HCT116 (cell line): ENCODE measurements around the gene ACBD4. TPM values are rescaled to one million over a fixed set of nuclear protein-coding genes. Genes with fewer than 3 reads are reported as not detected.

Experiments used
- ATAC-seq: fragments of 200-7000 bp; cut with Tn5 transposase; 2 replicates; pipeline ENCODE4 v1.9.1; 2020; ENCODE audit warnings: mild to moderate bottlenecking, moderate library complexity
- BruUV-seq: library from RNA; stranded (reverse); fragments of 400-500 nt; replicated peaks from 2 replicates; lab custom pipeline; 2021; lab: Mats Ljungman, UMichigan
- CTCF ChIA-PET: fragments of 300-600 bp; sonication (Branson Sonifier 250); formaldehyde crosslinking; loops from one replicate; lab custom pipeline; 2021; ENCODE audit warnings: antibody characterized with exemption; lab: Charles Lee
- POLR2A ChIA-PET: fragments of 300-600, 350-600 bp; sonication (Branson Sonifier 250); formaldehyde crosslinking; loops from one replicate; lab custom pipeline; 2021; ENCODE audit warnings: antibody characterized with exemption; lab: Charles Lee
- RAD21 ChIA-PET, 2 experiments: fragments of 300-600 bp; sonication (Branson Sonifier 250); formaldehyde crosslinking; loops; one replicate each; lab custom pipeline; 2023; ENCODE audit warnings: low total read pairs in 2 of 2; ENCODE audit not compliant: uncharacterized antibody in 2 of 2, unreplicated experiment in 2 of 2, low non-redundant PET in 1 of 2; lab: Charles Lee
- DNase-seq: peaks from one replicate; pipeline ENCODE4 v3.0.0-alpha.2; 2010; ENCODE audit warnings: low read depth, low spot score
- H2AFZ ChIP-seq: fragments of 200-600 bp; shearing (Covaris generic), sonication (generic); 2 replicates; pipeline ENCODE4 v1.6.1; 2017; ENCODE audit warnings: low read depth, mixed run types, mixed read lengths, antibody characterized with exemption, low read length; ENCODE audit not compliant: poor library complexity, severe bottlenecking
- H3K27ac ChIP-seq: 2 replicates; pipeline ENCODE4 v1.5.1; 2012; ENCODE audit warnings: low read depth, low read length
- H3K27me3 ChIP-seq: fragments of 200-600 bp; sonication (generic); 2 replicates; pipeline ENCODE4 v1.6.1; 2016; ENCODE audit warnings: mixed run types, low read length, mixed read lengths; ENCODE audit not compliant: insufficient read depth
- H3K36me3 ChIP-seq, 2 experiments: fragments of 200-500 bp in 1 of 2; fragments of 200-600 bp in 1 of 2; sonication (Bioruptor generic) in 1 of 2; sonication (generic) in 1 of 2; 2 replicates each; pipeline versions ENCODE4 v1.5.1 to v1.6.1; 2014 to 2016; ENCODE audit warnings: low read length in 2 of 2, inconsistent platforms in 1 of 2, mixed read lengths in 1 of 2, mixed run types in 1 of 2; ENCODE audit not compliant: insufficient read depth in 2 of 2, control insufficient read depth in 1 of 2
- H3K4me1 ChIP-seq, 2 experiments: fragments of 200-600 bp in 1 of 2; sonication (generic) in 1 of 2; 2 replicates each; pipeline versions ENCODE4 v1.5.1 to v1.6.1; 2012 to 2017; ENCODE audit warnings: low read length in 2 of 2, inconsistent platforms in 1 of 2, mild to moderate bottlenecking in 1 of 2, mixed read lengths in 1 of 2, mixed run types in 1 of 2, moderate library complexity in 1 of 2; ENCODE audit not compliant: insufficient read depth in 2 of 2, control insufficient read depth in 1 of 2
- H3K4me2 ChIP-seq: fragments of 200-600 bp; sonication (generic); 2 replicates; pipeline ENCODE4 v1.6.1; 2017; ENCODE audit warnings: mixed run types, low read length, mixed read lengths
- H3K4me3 ChIP-seq, 2 experiments: fragments of 200-600 bp in 1 of 2; sonication (generic) in 1 of 2; replicated peaks in 1 of 2; 2 replicates each; pipeline ENCODE4 v1.5.1; 2011 to 2016; ENCODE audit warnings: low read length in 2 of 2, control low read depth in 1 of 2, low read depth in 1 of 2, mild to moderate bottlenecking in 1 of 2, mixed read lengths in 1 of 2, mixed run types in 1 of 2
- H3K79me2 ChIP-seq: fragments of 200-600 bp; sonication (generic); 2 replicates; pipeline ENCODE4 v1.6.1; 2017; ENCODE audit warnings: mild to moderate bottlenecking, mixed run types, low read length, moderate library complexity, mixed read lengths; ENCODE audit not compliant: insufficient read depth
- H3K9ac ChIP-seq: fragments of 200-600 bp; sonication (generic); 2 replicates; pipeline ENCODE4 v1.6.1; 2016; ENCODE audit warnings: low read length, mixed read lengths
- H3K9me2 ChIP-seq: fragments of 200-600 bp; sonication (generic), shearing (Covaris generic); 2 replicates; pipeline ENCODE4 v1.6.1; 2017; ENCODE audit warnings: mixed run types, mild to moderate bottlenecking, moderate library complexity; ENCODE audit not compliant: insufficient read depth
- H3K9me3 ChIP-seq, 2 experiments: fragments of 200-500 bp in 1 of 2; fragments of 200-600 bp in 1 of 2; sonication (Bioruptor generic) in 1 of 2; sonication (generic) in 1 of 2; 2 replicates each; pipeline ENCODE4 v1.6.1; 2014 to 2017; ENCODE audit warnings: low read length in 2 of 2, mixed read lengths in 2 of 2, inconsistent platforms in 1 of 2, low read depth in 1 of 2, mild to moderate bottlenecking in 1 of 2, mixed run types in 1 of 2, moderate library complexity in 1 of 2; ENCODE audit not compliant: control insufficient read depth in 1 of 2, insufficient read depth in 1 of 2
- H4K20me1 ChIP-seq: fragments of 200-600 bp; sonication (generic), shearing (Covaris generic); 2 replicates; pipeline ENCODE4 v1.6.1; 2017; ENCODE audit warnings: mixed run types, mild to moderate bottlenecking, moderate library complexity; ENCODE audit not compliant: insufficient read depth
- ATF3 ChIP-seq: IDR thresholded peaks from 2 replicates; pipeline ENCODE4 v1.6.1; 2012
- CEBPB ChIP-seq: IDR thresholded peaks from 2 replicates; pipeline ENCODE4 v1.6.1; 2012; ENCODE audit warnings: low read depth
- CTCF ChIP-seq, 3 experiments: fragments of 200-600 bp in 1 of 3; sonication (generic) in 1 of 3; IDR thresholded peaks in 2 of 3; conservative IDR thresholded peaks in 1 of 3; 2 replicates each; pipeline ENCODE4 v1.5.1; 2012 to 2017; ENCODE audit warnings: low read depth in 2 of 3, low read length in 2 of 3, antibody characterized with exemption in 1 of 3, borderline replicate concordance in 1 of 3, control low read depth in 1 of 3, mild to moderate bottlenecking in 1 of 3, mixed read lengths in 1 of 3, mixed run types in 1 of 3, moderate library complexity in 1 of 3; ENCODE audit not compliant: insufficient read depth in 1 of 3
- EGR1 ChIP-seq: IDR thresholded peaks from 2 replicates; pipeline ENCODE4 v1.6.1; 2012; ENCODE audit warnings: low read depth
- ELF1 ChIP-seq: IDR thresholded peaks from 2 replicates; pipeline ENCODE4 v1.6.1; 2012; ENCODE audit warnings: low read depth, borderline replicate concordance
- EZH2 ChIP-seq: fragments of 200-600 bp; sonication (generic); IDR thresholded peaks from 2 replicates; pipeline ENCODE4 v1.6.1; 2017; ENCODE audit warnings: antibody characterized with exemption, mixed run types
- EZH2phosphoT487 ChIP-seq: fragments of 200-600 bp; IDR thresholded peaks from 2 replicates; pipeline ENCODE4 v1.6.1; 2018; ENCODE audit warnings: antibody characterized with exemption, borderline replicate concordance
- FOSL1 ChIP-seq: IDR thresholded peaks from 2 replicates; pipeline ENCODE4 v1.6.1; 2012; ENCODE audit warnings: low read depth
- POLR2A ChIP-seq: IDR thresholded peaks from 2 replicates; pipeline ENCODE4 v1.7.0; 2011; ENCODE audit warnings: borderline replicate concordance; ENCODE audit not compliant: insufficient read depth, insufficient read length; ENCODE audit errors: extremely low read depth
- SP1 ChIP-seq: IDR thresholded peaks from 2 replicates; pipeline ENCODE4 v1.6.1; 2012; ENCODE audit warnings: low read depth
- SRF ChIP-seq: IDR thresholded peaks from 2 replicates; pipeline ENCODE4 v1.6.1; 2012; ENCODE audit warnings: low read depth
- ZFX ChIP-seq: fragments of 450-650 bp; IDR thresholded peaks from 2 replicates; pipeline ENCODE4 v1.6.1; 2017
- ZNF274 ChIP-seq: fragments of 200-500 bp; sonication (Bioruptor generic); IDR thresholded peaks from 2 replicates; pipeline ENCODE4 v1.6.1; 2014; ENCODE audit warnings: mild to moderate bottlenecking, low read depth, low read length, inconsistent platforms
- intact Hi-C: fragments of 100-400 bp; cut with micrococcal nuclease; formaldehyde crosslinking; loops from 2 replicates; pipeline ENCODE4 v1.10.0; 2022
- total RNA-seq: library from RNA; stranded (reverse); gene quantifications from one replicate; pipeline ENCODE4 v1.2.1, GENCODE V29; 2021; ENCODE audit not compliant: unreplicated experiment
- TF ChIP-seq, protein P1 (sequence below): IDR thresholded peaks from 2 replicates; pipeline ENCODE4 v1.6.1; 2012; ENCODE audit warnings: low read depth
- TF ChIP-seq, protein P2 (sequence below): IDR thresholded peaks from 2 replicates; pipeline ENCODE4 v1.6.1; 2012

The ACBD4 gene
- total RNA-seq, 1 experiment from 2014 or later, result 13.6 TPM

DNA sequence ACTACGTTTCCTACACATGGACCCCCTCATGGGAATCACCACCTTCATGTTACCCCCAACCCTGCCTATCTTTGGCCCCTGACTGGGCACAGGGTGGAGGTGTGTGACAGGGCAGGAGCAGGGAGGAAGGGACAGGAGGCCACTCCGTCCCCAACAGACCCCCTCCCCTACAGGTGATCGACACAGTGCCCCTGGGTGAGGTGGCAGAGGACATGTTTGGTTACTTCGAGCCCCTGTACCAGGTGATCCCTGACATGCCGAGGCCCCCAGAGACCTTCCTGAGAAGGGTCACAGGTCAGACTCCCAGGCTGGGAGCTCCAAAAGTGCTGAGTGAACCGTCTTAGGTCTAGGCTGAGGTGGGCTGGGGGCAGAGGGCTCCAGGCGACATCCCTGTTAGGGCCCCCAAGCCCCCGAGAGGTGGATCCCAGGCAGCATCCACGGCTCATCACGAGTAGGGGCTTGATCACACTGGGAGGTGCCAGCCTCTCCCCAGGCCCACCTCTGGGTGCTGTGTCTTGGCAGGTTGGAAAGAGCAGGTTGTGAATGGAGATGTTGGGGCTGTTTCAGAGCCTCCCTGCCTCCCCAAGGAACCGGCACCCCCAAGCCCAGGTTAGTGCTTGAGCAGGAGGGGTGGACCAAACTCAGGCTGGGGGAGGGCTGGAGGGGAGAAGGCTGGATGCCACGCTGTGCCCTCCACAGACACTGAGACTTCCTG is 1.5 kb downstream of the ACBD4 start:
- Histone ChIP-seq H3K27ac (no peak overlapping the region), H3K36me3 (no peaks in the 10 kb centered on the region), H3K9me3 (no peaks in the 10 kb centered on the region), H3K4me1 (peaks cover 5 to 29% of the 10 kb centered on the region in 2 experiments; a peak in 2 of 4 replicates), H4K20me1 (no peaks in the 10 kb centered on the region), H3K27me3 (no peaks in the 10 kb centered on the region), H3K9ac (no peak overlapping the region), H3K4me3 (no peak overlapping the region), H2AFZ (no peak overlapping the region), H3K9me2 (no peaks in the 10 kb centered on the region), H3K4me2 (no peak overlapping the region), H3K79me2 (peaks cover under 1% of the 10 kb centered on the region)
- intact Hi-C loops, result loop anchor here (10.0 kb wide), 2 partner anchors 248 to 362 kb away; no protein-coding TSS in a partner anchor
- ChIA-PET POLR2A (interaction anchor here (2.3 kb wide), 1 partner anchor 61 kb away, joined by 18 read pairs; no protein-coding TSS in a partner anchor), CTCF (interaction anchor here (2.1 to 3.5 kb wide), 4 partner anchors 11 to 99 kb away, joined by 10 to 131 read pairs (median 24); partner anchors contain the start of genes HEXIM1 and HEXIM2), RAD21 (interaction anchor here in 1 of 2 experiments (2.1 kb wide), 1 partner anchor 61 kb away, joined by 25 read pairs; no protein-coding TSS in a partner anchor)
- DNase-seq, result no peak
- no peak for ATAC-seq
- BruUV-seq, result no TSS peak
- TF ChIP-seq POLR2A (no peak), ATF3 (no peak), EGR1 (no peak), CEBPB (no peak), ELF1 (no peak), CTCF (IDR thresholded peaks at IDR 0.05 in 2 of 3, conservative IDR thresholded peaks at IDR 0.05 in 1 of 3; ENCODE audit: borderline replicate concordance in 1 of 3, insufficient read depth in 1 of 3, low read depth in 2 of 3, low read length in 2 of 3) (no peak), EZH2 (no peak), ZNF274 (no peak), FOSL1 (no peak), SP1 (no peak), SRF (no peak), EZH2phosphoT487 (no peak), ZFX (no peak)
- TF ChIP-seq, protein P1, sequence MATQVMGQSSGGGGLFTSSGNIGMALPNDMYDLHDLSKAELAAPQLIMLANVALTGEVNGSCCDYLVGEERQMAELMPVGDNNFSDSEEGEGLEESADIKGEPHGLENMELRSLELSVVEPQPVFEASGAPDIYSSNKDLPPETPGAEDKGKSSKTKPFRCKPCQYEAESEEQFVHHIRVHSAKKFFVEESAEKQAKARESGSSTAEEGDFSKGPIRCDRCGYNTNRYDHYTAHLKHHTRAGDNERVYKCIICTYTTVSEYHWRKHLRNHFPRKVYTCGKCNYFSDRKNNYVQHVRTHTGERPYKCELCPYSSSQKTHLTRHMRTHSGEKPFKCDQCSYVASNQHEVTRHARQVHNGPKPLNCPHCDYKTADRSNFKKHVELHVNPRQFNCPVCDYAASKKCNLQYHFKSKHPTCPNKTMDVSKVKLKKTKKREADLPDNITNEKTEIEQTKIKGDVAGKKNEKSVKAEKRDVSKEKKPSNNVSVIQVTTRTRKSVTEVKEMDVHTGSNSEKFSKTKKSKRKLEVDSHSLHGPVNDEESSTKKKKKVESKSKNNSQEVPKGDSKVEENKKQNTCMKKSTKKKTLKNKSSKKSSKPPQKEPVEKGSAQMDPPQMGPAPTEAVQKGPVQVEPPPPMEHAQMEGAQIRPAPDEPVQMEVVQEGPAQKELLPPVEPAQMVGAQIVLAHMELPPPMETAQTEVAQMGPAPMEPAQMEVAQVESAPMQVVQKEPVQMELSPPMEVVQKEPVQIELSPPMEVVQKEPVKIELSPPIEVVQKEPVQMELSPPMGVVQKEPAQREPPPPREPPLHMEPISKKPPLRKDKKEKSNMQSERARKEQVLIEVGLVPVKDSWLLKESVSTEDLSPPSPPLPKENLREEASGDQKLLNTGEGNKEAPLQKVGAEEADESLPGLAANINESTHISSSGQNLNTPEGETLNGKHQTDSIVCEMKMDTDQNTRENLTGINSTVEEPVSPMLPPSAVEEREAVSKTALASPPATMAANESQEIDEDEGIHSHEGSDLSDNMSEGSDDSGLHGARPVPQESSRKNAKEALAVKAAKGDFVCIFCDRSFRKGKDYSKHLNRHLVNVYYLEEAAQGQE, result no peak
- TF ChIP-seq, protein P2, sequence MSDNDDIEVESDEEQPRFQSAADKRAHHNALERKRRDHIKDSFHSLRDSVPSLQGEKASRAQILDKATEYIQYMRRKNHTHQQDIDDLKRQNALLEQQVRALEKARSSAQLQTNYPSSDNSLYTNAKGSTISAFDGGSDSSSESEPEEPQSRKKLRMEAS, result no peak
